Progenitor cell of endocrine pancreas (in vitro differentiated cells): Measurements from ENCODE around the gene STRA8. TPM values are rescaled to one million over a fixed set of nuclear protein-coding genes. Genes with fewer than 3 reads are reported as not detected.

Source experiments
- DNase-seq: peaks from one replicate; pipeline ENCODE4 v3.0.0; 2021; ENCODE audit warnings: low spot score; ENCODE audit not compliant: unreplicated experiment
- H3K27ac Mint-ChIP-seq: 2 replicates; pipeline ENCODE4 v1.8.0; 2021; ENCODE audit warnings: mild to moderate bottlenecking, moderate library complexity, mixed read lengths
- H3K27me3 Mint-ChIP-seq: 2 replicates; pipeline ENCODE4 v1.8.0; 2021; ENCODE audit warnings: mixed read lengths
- H3K36me3 Mint-ChIP-seq: 2 replicates; pipeline ENCODE4 v1.8.0; 2022; ENCODE audit warnings: mixed read lengths; ENCODE audit not compliant: insufficient read depth
- H3K4me1 Mint-ChIP-seq: 2 replicates; pipeline ENCODE4 v1.8.0; 2021; ENCODE audit warnings: low read depth, mixed read lengths
- H3K4me3 Mint-ChIP-seq: 2 replicates; pipeline ENCODE4 v1.8.0; 2021; ENCODE audit warnings: low read depth, mild to moderate bottlenecking, moderate library complexity, mixed read lengths
- H3K9me3 Mint-ChIP-seq: 2 replicates; pipeline ENCODE4 v1.8.0; 2021; ENCODE audit warnings: low read depth, mixed read lengths
- total RNA-seq: library from RNA; stranded (reverse); gene quantifications from 2 replicates; pipeline ENCODE4 v1.2.1, GENCODE V29; 2021
- TF ChIP-seq, protein P1 (sequence below): fragments of 200-600 bp; sonication (generic); IDR thresholded peaks from one replicate; pipeline ENCODE4 v1.5.0; 2021; ENCODE audit warnings: antibody characterized with exemption, mild to moderate bottlenecking; ENCODE audit not compliant: unreplicated experiment

STRA8 gene
- total RNA-seq, 1 donor from 2014 or later, result not detected

- Mint-ChIP-seq H3K4me3 (no peak overlapping the region), H3K36me3 (no peaks in the 10 kb centered on the region), H3K9me3 (no peaks in the 10 kb centered on the region), H3K27me3 (peaks cover 6% of the 10 kb centered on the region), H3K4me1 (no peaks in the 10 kb centered on the region), H3K27ac (no peak overlapping the region)
- TF ChIP-seq, protein P1, sequence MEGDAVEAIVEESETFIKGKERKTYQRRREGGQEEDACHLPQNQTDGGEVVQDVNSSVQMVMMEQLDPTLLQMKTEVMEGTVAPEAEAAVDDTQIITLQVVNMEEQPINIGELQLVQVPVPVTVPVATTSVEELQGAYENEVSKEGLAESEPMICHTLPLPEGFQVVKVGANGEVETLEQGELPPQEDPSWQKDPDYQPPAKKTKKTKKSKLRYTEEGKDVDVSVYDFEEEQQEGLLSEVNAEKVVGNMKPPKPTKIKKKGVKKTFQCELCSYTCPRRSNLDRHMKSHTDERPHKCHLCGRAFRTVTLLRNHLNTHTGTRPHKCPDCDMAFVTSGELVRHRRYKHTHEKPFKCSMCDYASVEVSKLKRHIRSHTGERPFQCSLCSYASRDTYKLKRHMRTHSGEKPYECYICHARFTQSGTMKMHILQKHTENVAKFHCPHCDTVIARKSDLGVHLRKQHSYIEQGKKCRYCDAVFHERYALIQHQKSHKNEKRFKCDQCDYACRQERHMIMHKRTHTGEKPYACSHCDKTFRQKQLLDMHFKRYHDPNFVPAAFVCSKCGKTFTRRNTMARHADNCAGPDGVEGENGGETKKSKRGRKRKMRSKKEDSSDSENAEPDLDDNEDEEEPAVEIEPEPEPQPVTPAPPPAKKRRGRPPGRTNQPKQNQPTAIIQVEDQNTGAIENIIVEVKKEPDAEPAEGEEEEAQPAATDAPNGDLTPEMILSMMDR, result peak; percentile 39
- no peak for DNase-seq
These were observed 4.6 kb downstream of the STRA8 start for GRCh38 chr7:135238112-135238744.

- no peak overlapping the region for H3K4me3 Mint-ChIP-seq
- H3K27ac Mint-ChIP-seq, result no peak overlapping the region
- DNase-seq, result no peak
- TF ChIP-seq, protein P1, result no peak
- peaks cover 6% of the 10 kb centered on the region for H3K27me3 Mint-ChIP-seq
- no peaks in the 10 kb centered on the region for H3K4me1 Mint-ChIP-seq
- H3K36me3 Mint-ChIP-seq, result no peaks in the 10 kb centered on the region
- H3K9me3 Mint-ChIP-seq, result no peaks in the 10 kb centered on the region
These were observed 5.6 kb downstream of the STRA8 start for GRCh38 chr7:135239263-135239662.

GRCh38 chr7:135240441-135240840 is 6.8 kb downstream of the STRA8 start:
- Mint-ChIP-seq H3K4me1 (peaks cover 7% of the 10 kb centered on the region), H3K27ac (no peak overlapping the region), H3K9me3 (no peaks in the 10 kb centered on the region), H3K27me3 (peaks cover 6% of the 10 kb centered on the region), H3K36me3 (no peaks in the 10 kb centered on the region), H3K4me3 (no peak overlapping the region)
- TF ChIP-seq, protein P1, result no peak
- no peak for DNase-seq

DNA sequence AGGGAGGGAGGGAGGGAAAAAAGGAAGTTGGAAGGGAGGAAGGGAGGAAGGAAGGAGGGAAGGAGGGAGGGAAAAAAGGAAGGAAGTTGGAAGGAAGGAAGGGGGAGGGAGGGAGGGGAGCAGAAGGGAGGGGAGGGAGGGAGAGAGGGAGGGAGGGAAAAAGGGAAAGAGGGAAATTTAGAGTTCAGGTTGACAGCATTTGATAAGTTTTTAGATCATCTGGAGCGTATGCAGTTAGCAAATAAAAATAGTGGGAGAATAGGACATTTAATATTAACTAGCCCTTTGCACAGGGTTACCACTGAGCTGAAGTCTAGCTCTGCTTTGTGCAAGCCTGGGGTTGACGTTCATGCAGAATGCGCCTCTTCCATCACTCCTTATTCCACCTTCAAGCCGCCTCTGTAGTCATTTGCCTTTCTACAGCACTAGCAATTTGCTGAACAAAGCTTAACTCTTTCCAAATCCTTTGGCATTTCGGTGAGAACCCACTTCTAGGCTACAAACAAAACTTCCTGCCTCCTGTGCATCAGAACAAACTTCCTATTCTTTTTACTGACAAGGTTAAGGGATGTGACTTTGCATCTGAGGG is 8.6 kb downstream of the STRA8 start:
- H3K4me3 Mint-ChIP-seq, result no peak overlapping the region
- H3K27ac Mint-ChIP-seq, result no peak overlapping the region
- H3K27me3 Mint-ChIP-seq, result peaks cover 3% of the 10 kb centered on the region
- TF ChIP-seq, protein P1, result no peak
- peaks cover 7% of the 10 kb centered on the region for H3K4me1 Mint-ChIP-seq
- no peak for DNase-seq
- no peaks in the 10 kb centered on the region for H3K9me3 Mint-ChIP-seq
- H3K36me3 Mint-ChIP-seq, result no peaks in the 10 kb centered on the region

DNA sequence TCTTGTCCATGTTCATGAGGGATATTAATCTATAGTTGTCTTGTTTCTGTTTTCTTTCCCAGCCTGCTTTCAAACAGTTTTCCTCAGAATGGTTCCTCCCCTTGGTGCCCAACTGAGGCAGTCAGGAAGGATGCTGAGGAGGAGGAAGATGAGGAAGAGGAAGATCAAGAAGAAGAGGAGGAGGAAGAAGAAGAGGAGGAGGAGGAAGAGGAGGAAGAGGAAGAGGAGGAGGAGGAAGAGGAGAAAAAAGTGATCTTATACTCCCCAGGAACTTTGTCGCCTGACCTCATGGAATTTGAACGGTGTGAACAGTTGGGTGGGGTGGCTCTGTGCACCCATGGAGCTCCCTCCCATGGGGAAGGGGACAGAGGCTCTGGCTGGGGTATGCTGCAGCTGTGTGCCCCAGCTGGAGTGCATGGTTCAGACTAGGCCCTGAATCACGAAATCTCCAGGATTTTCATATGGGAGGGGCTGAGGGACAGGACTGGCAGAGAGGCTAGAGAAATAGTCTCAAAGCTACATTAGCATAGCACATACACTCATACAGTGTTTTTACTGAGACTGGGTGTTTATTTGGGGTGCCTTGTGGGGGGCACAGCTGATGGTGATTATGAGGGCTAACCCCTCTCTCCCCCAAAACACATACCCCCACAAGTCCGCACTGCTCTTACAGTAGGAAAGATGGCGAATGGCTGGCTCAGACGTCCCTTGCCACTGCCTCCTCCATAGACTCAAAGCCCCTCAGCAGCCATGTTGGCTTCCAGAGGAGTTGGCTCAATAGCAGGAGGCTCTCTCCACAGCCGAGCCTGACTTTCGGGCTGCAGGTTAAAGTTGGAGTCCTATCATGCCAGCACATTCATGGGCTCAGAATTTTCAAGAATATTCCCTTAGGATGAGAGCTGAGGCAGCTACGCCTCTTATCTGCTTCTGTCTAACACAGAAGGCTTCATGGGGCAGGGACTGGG is 11.9 kb downstream of the STRA8 start:
- Mint-ChIP-seq H3K36me3 (no peaks in the 10 kb centered on the region), H3K9me3 (no peaks in the 10 kb centered on the region), H3K4me1 (peaks cover 7% of the 10 kb centered on the region), H3K4me3 (no peak overlapping the region), H3K27me3 (peaks cover 3% of the 10 kb centered on the region), H3K27ac (no peak overlapping the region)
- no peak for DNase-seq
- TF ChIP-seq, protein P1, result no peak
